TTC549 (cell line): ENCODE data around the gene D2HGDH.
"Not testable (repeated sequence)": the region's sequence is repeated elsewhere in the genome, so short reads cannot be mapped to it uniquely, and the experiment has no call there.

Experiments
- FAIRE-seq: peaks from 2 replicates; lab custom pipeline; 2012; peaks lifted over from hg19 to GRCh38; lab: Jason Lieb, UNC

The D2HGDH gene

DNA sequence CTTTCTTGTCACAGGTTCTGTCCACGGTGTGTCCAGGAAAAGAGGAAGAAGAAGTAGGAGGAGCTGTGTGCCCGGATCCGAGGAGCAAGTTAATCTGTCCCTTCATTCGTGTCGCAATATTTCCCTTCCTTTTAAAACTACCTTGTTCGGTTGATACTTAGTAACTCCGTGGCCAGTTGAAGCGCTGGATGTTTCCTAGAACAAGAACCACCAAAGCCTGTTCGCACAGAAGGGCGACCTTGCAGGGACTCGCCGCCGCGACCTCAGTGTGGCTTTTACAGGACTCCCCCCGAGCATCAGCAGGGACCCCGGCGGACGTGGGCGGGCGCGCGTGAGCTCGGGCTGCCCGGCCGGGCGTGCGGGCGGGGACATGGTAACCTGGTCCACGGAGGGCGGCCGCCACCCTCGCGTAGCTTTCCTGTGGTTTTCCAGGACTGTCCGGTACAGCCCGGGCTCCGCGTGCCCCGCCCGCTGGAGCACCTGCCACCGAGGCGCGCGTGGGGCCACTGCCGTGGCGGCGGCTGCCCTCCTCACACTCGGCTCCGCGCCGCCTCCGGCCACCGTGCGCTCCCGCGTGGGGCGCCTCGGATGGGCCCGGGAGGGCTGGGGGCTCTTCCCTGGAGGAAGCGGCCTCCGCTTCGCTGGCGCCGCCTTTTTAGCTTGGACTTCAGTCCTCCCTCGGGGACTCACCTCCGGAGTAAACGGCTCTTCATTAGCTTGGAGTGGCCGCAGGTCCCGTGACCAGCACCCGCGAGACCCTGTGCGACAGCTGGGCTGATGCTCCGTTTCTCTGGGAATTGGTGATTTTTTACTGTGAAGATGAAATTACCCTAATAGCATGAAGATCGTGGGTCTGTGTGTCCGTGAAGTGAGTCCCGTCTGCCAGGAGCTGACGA, 9.2 kb upstream of the D2HGDH start:
- no peak for FAIRE-seq

GRCh38 chr2:241726459-241726858, 8.0 kb upstream of the D2HGDH start:
- no peak for FAIRE-seq

DNA sequence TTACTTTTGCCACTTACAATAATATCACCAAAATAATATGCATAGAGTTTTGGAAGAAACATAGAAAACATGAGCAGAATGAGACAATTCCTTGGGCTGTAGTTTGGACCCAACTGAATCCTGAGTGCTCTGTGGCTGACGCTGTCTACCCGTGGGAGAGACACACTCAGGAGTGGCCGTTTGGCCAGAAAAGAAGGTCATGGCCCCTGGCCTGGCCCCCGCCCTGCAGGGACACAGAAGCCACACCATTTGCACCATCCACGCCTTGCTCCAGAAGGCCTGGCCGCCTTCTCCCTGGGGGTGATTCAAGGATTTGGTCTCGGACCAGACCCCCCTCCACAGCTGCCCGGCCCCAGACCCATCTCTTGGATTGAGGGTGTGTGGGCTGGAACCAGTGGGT, 6.4 kb upstream of the D2HGDH start:
- FAIRE-seq, result no peak

- no peak for FAIRE-seq
Measured at GRCh38 chr2:241728627-241729026, 5.8 kb upstream of the D2HGDH start.

DNA sequence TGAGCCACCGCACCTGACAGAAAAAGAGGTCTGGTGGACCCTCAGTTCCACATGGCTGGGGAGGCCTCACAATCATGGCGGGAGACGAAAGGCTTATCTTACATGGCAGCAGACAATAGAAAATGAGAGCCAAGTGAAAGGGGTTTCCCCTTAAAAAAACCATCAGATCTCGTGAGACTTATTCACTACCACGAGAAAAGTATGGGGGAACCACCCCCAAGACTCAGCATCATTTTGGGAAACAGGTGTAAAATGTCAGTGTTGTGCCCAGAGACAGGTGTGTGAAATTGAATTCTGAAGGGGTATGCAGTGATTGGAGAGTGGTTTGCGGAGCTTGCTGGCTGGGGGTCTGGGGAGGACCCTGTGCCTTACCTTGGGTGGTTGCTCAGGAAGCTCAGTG, 4.6 kb upstream of the D2HGDH start:
- no peak for FAIRE-seq

DNA sequence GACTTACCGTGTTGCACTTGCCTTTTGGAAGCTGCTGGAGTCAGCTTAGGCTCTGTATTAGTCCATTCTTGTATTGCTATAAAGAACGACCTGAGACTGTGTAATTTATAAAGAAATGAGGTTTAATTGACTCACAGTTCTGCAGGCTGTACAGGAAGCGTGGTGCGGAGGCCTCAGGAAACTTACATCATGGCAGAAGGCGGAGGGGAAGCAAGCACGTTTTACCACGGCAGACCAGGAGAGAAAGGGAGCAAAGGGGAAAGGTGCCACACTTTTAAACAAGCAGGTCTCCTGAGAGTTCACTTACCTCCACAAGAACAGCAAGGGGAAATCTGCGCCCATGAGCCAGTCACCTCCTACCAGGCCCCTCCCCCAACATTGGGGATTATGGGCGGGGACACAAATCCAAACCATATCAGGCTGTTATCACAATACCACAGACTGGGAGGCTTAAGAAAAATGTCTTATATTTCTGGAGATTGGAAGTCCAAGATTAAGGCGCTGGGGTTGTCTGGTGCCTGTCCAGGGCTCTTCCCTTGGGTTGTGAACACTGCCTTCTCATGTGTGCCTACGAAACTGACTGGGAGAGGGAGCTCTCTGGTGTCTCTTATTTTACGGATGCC, 3.6 kb upstream of the D2HGDH start:
- no peak for FAIRE-seq

GRCh38 chr2:241732513-241733186, 1.8 kb upstream of the D2HGDH start:
- FAIRE-seq, result not testable (repeated sequence)

- FAIRE-seq, result no peak
Measured at GRCh38 chr2:241733391-241734207, 831 bp upstream of the D2HGDH start.

DNA sequence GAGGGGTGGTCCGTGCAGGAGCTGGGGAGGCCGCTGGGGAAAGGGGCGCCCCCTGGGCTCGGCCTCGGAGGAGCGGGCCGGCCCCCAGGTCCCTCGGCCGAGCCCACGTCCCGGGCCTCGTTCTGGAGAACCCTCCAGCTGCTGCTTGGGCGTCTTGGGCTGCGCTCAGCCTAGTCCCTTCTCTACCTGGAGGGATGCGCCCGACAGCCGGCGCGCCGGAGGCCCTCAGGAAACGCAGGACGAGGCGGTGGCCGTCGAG, 293 bp upstream of the D2HGDH start:
- no peak for FAIRE-seq

DNA sequence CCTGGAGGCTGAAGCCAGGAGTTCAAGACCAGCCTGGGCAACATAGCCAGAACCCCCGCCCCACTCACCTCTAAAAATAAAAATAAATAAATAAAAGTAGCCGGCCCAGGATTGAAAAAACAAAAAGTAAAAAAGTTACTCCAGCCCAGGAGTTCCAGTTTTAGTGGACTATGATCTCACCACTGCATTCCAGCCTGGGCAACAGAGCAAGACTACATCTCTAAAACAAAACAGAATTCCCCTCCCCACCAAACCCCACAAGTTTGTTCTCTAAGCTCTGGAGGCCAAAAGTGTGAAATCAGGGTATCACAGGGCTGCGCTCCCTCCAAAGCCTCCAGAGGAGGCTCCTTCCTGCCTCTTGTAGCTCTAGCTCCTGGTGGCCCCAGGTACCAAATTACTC, 1.7 kb downstream of the D2HGDH start:
- no peak for FAIRE-seq

DNA sequence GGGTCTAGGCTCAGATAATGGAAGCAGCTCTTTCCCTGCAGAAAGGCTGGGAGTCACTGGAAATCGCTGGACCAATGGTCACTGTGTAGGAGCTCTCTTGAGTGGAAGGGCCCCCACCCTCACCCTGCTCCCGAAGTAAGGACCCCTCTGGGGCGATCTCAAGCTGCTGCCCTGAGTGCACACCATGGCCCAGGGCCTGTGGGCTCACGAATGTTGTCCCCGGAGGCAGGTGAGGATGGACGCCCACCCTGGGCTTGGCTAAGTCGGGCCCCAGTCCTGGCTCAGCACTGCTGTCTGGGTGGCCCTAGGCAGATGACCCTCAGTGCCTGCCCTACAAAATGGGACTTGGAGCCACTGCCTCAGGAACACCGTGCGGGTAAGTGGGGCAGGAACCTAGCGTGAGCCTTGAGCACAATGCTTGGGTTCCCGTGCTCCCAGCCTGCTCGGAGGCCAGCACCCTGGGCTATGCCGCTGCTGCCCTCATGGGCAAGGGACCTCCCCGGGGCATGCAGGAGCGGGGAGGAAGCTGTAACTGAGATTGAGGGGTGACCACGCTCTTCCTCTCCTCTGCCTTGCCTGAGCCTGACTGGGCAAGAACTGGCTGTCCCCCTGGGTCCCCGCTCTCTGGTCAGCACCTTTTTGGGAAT, 3.7 kb downstream of the D2HGDH start:
- FAIRE-seq, result no peak

- no peak for FAIRE-seq
Measured at GRCh38 chr2:241739177-241739576, 4.7 kb downstream of the D2HGDH start.

DNA sequence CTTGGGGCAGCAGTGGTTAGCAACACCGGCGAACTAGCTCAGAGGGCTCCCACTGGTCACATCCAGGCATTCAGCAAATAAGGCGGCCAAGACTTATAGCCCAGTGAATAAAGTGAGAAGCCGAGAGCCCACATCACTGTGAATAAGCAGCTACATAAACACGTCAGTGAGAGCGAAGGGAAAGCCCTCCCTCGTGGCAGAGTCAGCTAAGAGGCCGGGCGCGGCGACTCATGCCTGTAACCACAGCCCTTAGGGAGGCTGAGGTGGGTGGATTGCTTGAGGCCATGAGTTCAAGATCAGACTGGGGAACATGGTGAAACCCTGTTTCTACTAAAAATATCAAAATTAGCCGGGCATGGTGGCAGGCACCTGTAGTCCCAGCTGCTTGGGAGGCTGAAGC, 5.2 kb downstream of the D2HGDH start:
- no peak for FAIRE-seq

DNA sequence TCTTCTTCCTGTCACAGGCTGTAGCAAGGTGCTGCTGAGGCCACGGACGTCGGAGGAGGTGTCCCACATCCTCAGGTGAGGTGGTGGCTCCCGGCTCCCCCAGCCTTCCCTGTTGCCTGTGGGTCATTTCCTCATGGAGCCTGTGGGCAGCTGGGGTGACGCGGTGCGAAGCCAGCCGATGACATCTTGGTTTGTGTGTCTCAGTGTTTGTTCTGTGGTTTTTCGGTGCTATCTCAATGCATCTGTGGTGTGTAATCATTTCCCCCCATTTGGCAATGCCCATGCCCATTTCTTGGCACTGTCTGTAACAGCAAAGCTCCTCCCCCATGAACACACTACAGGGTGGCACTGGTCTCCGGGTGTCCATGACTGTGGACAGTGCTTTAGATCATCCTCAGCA, 6.6 kb downstream of the D2HGDH start:
- no peak for FAIRE-seq

DNA sequence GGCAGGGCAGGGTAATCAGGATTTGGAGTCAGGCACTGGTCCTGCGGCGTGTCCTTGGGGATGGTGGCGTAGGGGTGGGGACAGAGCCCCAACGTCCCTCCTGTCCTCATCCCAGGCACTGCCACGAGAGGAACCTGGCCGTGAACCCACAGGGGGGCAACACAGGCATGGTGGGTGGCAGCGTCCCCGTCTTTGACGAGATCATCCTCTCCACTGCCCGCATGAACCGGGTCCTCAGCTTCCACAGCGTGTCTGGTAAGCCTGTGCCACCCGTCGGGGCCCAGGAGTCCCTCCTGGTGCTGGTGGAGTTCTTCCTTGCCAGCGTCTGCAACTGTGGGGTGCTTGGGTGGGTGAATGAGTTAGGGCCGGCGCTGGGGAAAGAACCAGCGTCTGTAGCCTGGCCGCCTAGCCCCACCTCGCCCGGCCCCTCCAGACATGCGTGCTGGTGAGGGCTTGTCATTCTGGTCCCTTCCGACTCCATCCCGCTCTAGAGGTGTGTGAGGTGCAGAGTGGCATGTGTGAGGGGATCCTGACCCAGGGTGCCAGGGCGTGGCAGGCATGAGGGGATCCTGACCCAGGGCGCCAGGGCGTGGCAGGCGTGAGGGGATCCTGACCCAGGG, 8.0 kb downstream of the D2HGDH start:
- FAIRE-seq, result no peak

DNA sequence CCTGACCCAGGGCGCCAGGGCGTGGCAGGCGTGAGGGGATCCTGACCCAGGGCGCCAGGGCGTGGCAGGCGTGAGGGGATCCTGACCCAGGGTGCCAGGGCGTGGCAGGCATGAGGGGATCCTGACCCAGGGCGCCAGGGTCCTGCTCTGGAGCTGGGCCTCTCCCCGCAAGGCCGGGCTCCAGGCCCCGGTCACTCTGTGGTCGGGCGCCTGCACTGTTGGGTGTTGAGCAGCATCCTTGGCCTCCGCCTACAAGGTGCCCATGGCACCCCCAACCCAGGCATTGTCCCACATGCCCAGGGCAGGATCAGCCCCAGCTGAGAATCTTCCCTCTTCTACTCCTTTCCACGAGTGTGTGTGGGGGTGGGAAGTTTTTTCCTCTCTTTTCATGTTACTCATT, 8.6 kb downstream of the D2HGDH start:
- not testable (repeated sequence) for FAIRE-seq

DNA sequence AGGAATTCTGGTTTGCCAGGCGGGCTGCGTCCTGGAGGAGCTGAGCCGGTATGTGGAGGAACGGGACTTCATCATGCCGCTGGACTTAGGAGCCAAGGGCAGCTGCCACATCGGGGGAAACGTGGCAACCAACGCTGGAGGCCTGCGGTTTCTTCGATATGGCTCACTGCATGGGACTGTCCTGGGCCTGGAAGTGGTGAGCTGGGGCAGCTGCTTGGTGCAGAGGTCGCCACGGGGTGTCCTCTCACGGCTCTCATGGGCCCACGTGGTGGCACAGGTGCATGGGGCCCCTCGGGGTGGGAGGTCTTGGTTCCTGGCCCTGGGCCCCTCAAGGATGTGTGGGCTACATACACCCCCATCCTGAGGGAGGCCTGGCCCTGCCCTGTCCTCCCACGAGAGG, 9.2 kb downstream of the D2HGDH start:
- no peak for FAIRE-seq

- FAIRE-seq, result no peak
Measured at GRCh38 chr2:241744028-241744754, 9.8 kb downstream of the D2HGDH start.

GRCh38 chr2:241745276-241745675, 10.8 kb downstream of the D2HGDH start:
- FAIRE-seq, result no peak

DNA sequence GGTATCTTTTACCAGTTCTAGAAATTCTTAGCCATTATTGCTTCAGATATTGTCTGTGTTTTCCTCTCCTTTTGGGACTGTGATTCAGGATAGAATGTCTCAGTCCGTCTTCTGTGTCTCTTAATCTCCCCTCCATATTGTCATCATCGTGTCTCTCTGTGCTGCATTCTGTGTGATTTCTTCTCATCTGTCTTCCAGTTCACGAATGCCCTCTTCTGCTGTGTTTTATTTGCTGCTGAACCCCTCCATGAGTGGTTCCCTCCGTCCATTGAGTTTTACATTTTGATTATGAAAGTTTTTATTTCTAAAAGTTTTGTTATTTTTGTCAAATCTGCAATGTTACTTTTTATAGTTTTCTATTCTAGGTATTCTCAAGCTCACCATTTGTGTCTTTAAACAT, 11.7 kb downstream of the D2HGDH start:
- no peak for FAIRE-seq
